HCT116 (cell line): ENCODE data around the gene MBNL2. TPM values are rescaled to one million over a fixed set of nuclear protein-coding genes. Genes with fewer than 3 reads are reported as not detected.

ENCODE experiments used
- ATAC-seq: fragments of 200-7000 bp; cut with Tn5 transposase; 2 replicates; pipeline ENCODE4 v1.9.1; 2020; ENCODE audit warnings: mild to moderate bottlenecking, moderate library complexity
- BruUV-seq: library from RNA; stranded (reverse); fragments of 400-500 nt; replicated peaks from 2 replicates; lab custom pipeline; 2021; lab: Mats Ljungman, UMichigan
- CTCF ChIA-PET: fragments of 300-600 bp; sonication (Branson Sonifier 250); formaldehyde crosslinking; loops from one replicate; lab custom pipeline; 2021; ENCODE audit warnings: antibody characterized with exemption; lab: Charles Lee
- POLR2A ChIA-PET: fragments of 300-600, 350-600 bp; sonication (Branson Sonifier 250); formaldehyde crosslinking; loops from one replicate; lab custom pipeline; 2021; ENCODE audit warnings: antibody characterized with exemption; lab: Charles Lee
- RAD21 ChIA-PET, 2 experiments: fragments of 300-600 bp; sonication (Branson Sonifier 250); formaldehyde crosslinking; loops; one replicate each; lab custom pipeline; 2023; ENCODE audit warnings: low total read pairs in 2 of 2; ENCODE audit not compliant: uncharacterized antibody in 2 of 2, unreplicated experiment in 2 of 2, low non-redundant PET in 1 of 2; lab: Charles Lee
- DNase-seq: peaks from one replicate; pipeline ENCODE4 v3.0.0-alpha.2; 2010; ENCODE audit warnings: low read depth, low spot score
- H2AFZ ChIP-seq: fragments of 200-600 bp; shearing (Covaris generic), sonication (generic); 2 replicates; pipeline ENCODE4 v1.6.1; 2017; ENCODE audit warnings: low read depth, mixed run types, mixed read lengths, antibody characterized with exemption, low read length; ENCODE audit not compliant: poor library complexity, severe bottlenecking
- H3K27ac ChIP-seq: 2 replicates; pipeline ENCODE4 v1.5.1; 2012; ENCODE audit warnings: low read depth, low read length
- H3K27me3 ChIP-seq: fragments of 200-600 bp; sonication (generic); 2 replicates; pipeline ENCODE4 v1.6.1; 2016; ENCODE audit warnings: mixed run types, low read length, mixed read lengths; ENCODE audit not compliant: insufficient read depth
- H3K36me3 ChIP-seq, 2 experiments: fragments of 200-500 bp in 1 of 2; fragments of 200-600 bp in 1 of 2; sonication (Bioruptor generic) in 1 of 2; sonication (generic) in 1 of 2; 2 replicates each; pipeline versions ENCODE4 v1.5.1 to v1.6.1; 2014 to 2016; ENCODE audit warnings: low read length in 2 of 2, inconsistent platforms in 1 of 2, mixed read lengths in 1 of 2, mixed run types in 1 of 2; ENCODE audit not compliant: insufficient read depth in 2 of 2, control insufficient read depth in 1 of 2
- H3K4me1 ChIP-seq, 2 experiments: fragments of 200-600 bp in 1 of 2; sonication (generic) in 1 of 2; 2 replicates each; pipeline versions ENCODE4 v1.5.1 to v1.6.1; 2012 to 2017; ENCODE audit warnings: low read length in 2 of 2, inconsistent platforms in 1 of 2, mild to moderate bottlenecking in 1 of 2, mixed read lengths in 1 of 2, mixed run types in 1 of 2, moderate library complexity in 1 of 2; ENCODE audit not compliant: insufficient read depth in 2 of 2, control insufficient read depth in 1 of 2
- H3K4me2 ChIP-seq: fragments of 200-600 bp; sonication (generic); 2 replicates; pipeline ENCODE4 v1.6.1; 2017; ENCODE audit warnings: mixed run types, low read length, mixed read lengths
- H3K4me3 ChIP-seq, 2 experiments: fragments of 200-600 bp in 1 of 2; sonication (generic) in 1 of 2; replicated peaks in 1 of 2; 2 replicates each; pipeline ENCODE4 v1.5.1; 2011 to 2016; ENCODE audit warnings: low read length in 2 of 2, control low read depth in 1 of 2, low read depth in 1 of 2, mild to moderate bottlenecking in 1 of 2, mixed read lengths in 1 of 2, mixed run types in 1 of 2
- H3K79me2 ChIP-seq: fragments of 200-600 bp; sonication (generic); 2 replicates; pipeline ENCODE4 v1.6.1; 2017; ENCODE audit warnings: mild to moderate bottlenecking, mixed run types, low read length, moderate library complexity, mixed read lengths; ENCODE audit not compliant: insufficient read depth
- H3K9ac ChIP-seq: fragments of 200-600 bp; sonication (generic); 2 replicates; pipeline ENCODE4 v1.6.1; 2016; ENCODE audit warnings: low read length, mixed read lengths
- H3K9me2 ChIP-seq: fragments of 200-600 bp; sonication (generic), shearing (Covaris generic); 2 replicates; pipeline ENCODE4 v1.6.1; 2017; ENCODE audit warnings: mixed run types, mild to moderate bottlenecking, moderate library complexity; ENCODE audit not compliant: insufficient read depth
- H3K9me3 ChIP-seq, 2 experiments: fragments of 200-500 bp in 1 of 2; fragments of 200-600 bp in 1 of 2; sonication (Bioruptor generic) in 1 of 2; sonication (generic) in 1 of 2; 2 replicates each; pipeline ENCODE4 v1.6.1; 2014 to 2017; ENCODE audit warnings: low read length in 2 of 2, mixed read lengths in 2 of 2, inconsistent platforms in 1 of 2, low read depth in 1 of 2, mild to moderate bottlenecking in 1 of 2, mixed run types in 1 of 2, moderate library complexity in 1 of 2; ENCODE audit not compliant: control insufficient read depth in 1 of 2, insufficient read depth in 1 of 2
- H4K20me1 ChIP-seq: fragments of 200-600 bp; sonication (generic), shearing (Covaris generic); 2 replicates; pipeline ENCODE4 v1.6.1; 2017; ENCODE audit warnings: mixed run types, mild to moderate bottlenecking, moderate library complexity; ENCODE audit not compliant: insufficient read depth
- CEBPB ChIP-seq: IDR thresholded peaks from 2 replicates; pipeline ENCODE4 v1.6.1; 2012; ENCODE audit warnings: low read depth
- CTCF ChIP-seq, 3 experiments: fragments of 200-600 bp in 1 of 3; sonication (generic) in 1 of 3; IDR thresholded peaks in 2 of 3; conservative IDR thresholded peaks in 1 of 3; 2 replicates each; pipeline ENCODE4 v1.5.1; 2012 to 2017; ENCODE audit warnings: low read depth in 2 of 3, low read length in 2 of 3, antibody characterized with exemption in 1 of 3, borderline replicate concordance in 1 of 3, control low read depth in 1 of 3, mild to moderate bottlenecking in 1 of 3, mixed read lengths in 1 of 3, mixed run types in 1 of 3, moderate library complexity in 1 of 3; ENCODE audit not compliant: insufficient read depth in 1 of 3
- EGR1 ChIP-seq: IDR thresholded peaks from 2 replicates; pipeline ENCODE4 v1.6.1; 2012; ENCODE audit warnings: low read depth
- ELF1 ChIP-seq: IDR thresholded peaks from 2 replicates; pipeline ENCODE4 v1.6.1; 2012; ENCODE audit warnings: low read depth, borderline replicate concordance
- EZH2 ChIP-seq: fragments of 200-600 bp; sonication (generic); IDR thresholded peaks from 2 replicates; pipeline ENCODE4 v1.6.1; 2017; ENCODE audit warnings: antibody characterized with exemption, mixed run types
- EZH2phosphoT487 ChIP-seq: fragments of 200-600 bp; IDR thresholded peaks from 2 replicates; pipeline ENCODE4 v1.6.1; 2018; ENCODE audit warnings: antibody characterized with exemption, borderline replicate concordance
- FOSL1 ChIP-seq: IDR thresholded peaks from 2 replicates; pipeline ENCODE4 v1.6.1; 2012; ENCODE audit warnings: low read depth
- JUND ChIP-seq: IDR thresholded peaks from 2 replicates; pipeline ENCODE4 v1.6.1; 2012
- MAX ChIP-seq: IDR thresholded peaks from 2 replicates; pipeline ENCODE4 v1.6.1; 2012
- POLR2AphosphoS5 ChIP-seq: IDR thresholded peaks from 2 replicates; pipeline ENCODE4 v1.6.1; 2011; ENCODE audit warnings: mild to moderate bottlenecking, low read depth, low read length, moderate library complexity
- RAD21 ChIP-seq: IDR thresholded peaks from 2 replicates; pipeline ENCODE4 v1.6.1; 2012; ENCODE audit warnings: low read depth, mild to moderate bottlenecking
- REST ChIP-seq: IDR thresholded peaks from 2 replicates; pipeline ENCODE4 v1.6.1; 2012; ENCODE audit warnings: low read depth
- SIN3A ChIP-seq: IDR thresholded peaks from 2 replicates; pipeline ENCODE4 v1.6.1; 2012; ENCODE audit warnings: low read depth
- SP1 ChIP-seq: IDR thresholded peaks from 2 replicates; pipeline ENCODE4 v1.6.1; 2012; ENCODE audit warnings: low read depth
- SRF ChIP-seq: IDR thresholded peaks from 2 replicates; pipeline ENCODE4 v1.6.1; 2012; ENCODE audit warnings: low read depth
- TCF7L2 ChIP-seq: IDR thresholded peaks from 2 replicates; pipeline ENCODE4 v1.7.0; 2011; ENCODE audit warnings: borderline replicate concordance, inconsistent platforms; ENCODE audit not compliant: insufficient read depth, insufficient read length; ENCODE audit errors: extremely low read depth
- YY1 ChIP-seq: IDR thresholded peaks from 2 replicates; pipeline ENCODE4 v1.6.1; 2011; ENCODE audit warnings: low read length, low read depth, moderate library complexity, mild to moderate bottlenecking; ENCODE audit not compliant: insufficient replicate concordance; ENCODE audit errors: extremely low read depth
- ZFX ChIP-seq: fragments of 450-650 bp; IDR thresholded peaks from 2 replicates; pipeline ENCODE4 v1.6.1; 2017
- intact Hi-C: fragments of 100-400 bp; cut with micrococcal nuclease; formaldehyde crosslinking; loops from 2 replicates; pipeline ENCODE4 v1.10.0; 2022
- total RNA-seq: library from RNA; stranded (reverse); gene quantifications from one replicate; pipeline ENCODE4 v1.2.1, GENCODE V29; 2021; ENCODE audit not compliant: unreplicated experiment

The MBNL2 gene
- total RNA-seq, 1 experiment from 2014 or later: 73.9 TPM

DNA sequence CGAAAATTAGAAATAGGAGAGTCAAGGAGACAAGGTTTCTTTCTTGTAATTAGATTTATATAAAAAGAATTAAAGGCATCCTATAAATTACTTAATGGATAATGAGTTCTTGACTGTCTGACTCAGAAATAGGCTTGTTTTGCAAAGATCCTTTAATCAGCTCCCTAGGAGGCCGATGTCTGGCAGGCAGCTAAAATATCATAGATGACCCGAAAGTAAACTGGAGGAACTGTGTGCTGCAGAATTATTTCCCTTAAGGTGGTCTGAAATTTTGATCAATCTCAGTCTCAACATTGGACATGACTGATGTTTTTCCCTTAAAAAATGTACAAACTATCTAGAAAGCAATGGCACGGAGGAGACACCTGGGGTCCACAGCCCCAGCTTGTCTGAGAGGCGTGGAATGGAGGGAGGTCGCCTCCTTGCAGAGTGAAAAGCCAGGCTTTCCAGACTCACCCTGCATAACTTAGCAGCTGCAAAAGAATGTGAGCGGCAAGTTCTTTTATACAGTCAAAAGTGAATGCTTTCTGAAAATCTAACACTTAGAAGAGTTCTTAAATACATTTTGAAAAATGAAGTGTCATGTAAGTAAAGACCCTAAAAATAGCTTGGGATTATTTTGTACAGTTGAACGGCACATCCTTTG, 44.8 kb downstream of the MBNL2 start:
- peaks cover 84 to 93% of the 10 kb centered on the region in 2 experiments for H3K4me1 ChIP-seq
- H3K36me3 ChIP-seq: no peaks in the 10 kb centered on the region; a peak in 1 of 4 replicates
- H3K27ac ChIP-seq: peak overlapping the region; percentile 100
- no peak for TF ChIP-seq EZH2phosphoT487
- TF ChIP-seq SIN3A: no peak
- TF ChIP-seq TCF7L2: no peak
- TF ChIP-seq REST: no peak
- TF ChIP-seq SRF: no peak
- no peak for TF ChIP-seq MAX
- TF ChIP-seq RAD21: no peak
- no peak for TF ChIP-seq CEBPB
- TF ChIP-seq EGR1: no peak
- TF ChIP-seq ELF1: no peak
- no peak for TF ChIP-seq YY1
- TF ChIP-seq EZH2: no peak
- no peak for TF ChIP-seq FOSL1
- no peak for TF ChIP-seq CTCF (IDR thresholded peaks at IDR 0.05 in 2 of 3, conservative IDR thresholded peaks at IDR 0.05 in 1 of 3; ENCODE audit: borderline replicate concordance in 1 of 3, insufficient read depth in 1 of 3, low read depth in 2 of 3, low read length in 2 of 3)
- no peak for TF ChIP-seq POLR2AphosphoS5
- TF ChIP-seq ZFX: no peak
- TF ChIP-seq SP1: no peak
- TF ChIP-seq JUND: no peak
- H3K9ac ChIP-seq: peak overlapping the region; percentile 41
- H4K20me1 ChIP-seq: no peaks in the 10 kb centered on the region
- intact Hi-C loops: no loop called here
- H3K9me3 ChIP-seq: no peaks in the 10 kb centered on the region
- peaks cover 36% of the 10 kb centered on the region for H3K79me2 ChIP-seq
- ATAC-seq (peak; percentile 43), DNase-seq (no peak)
- ChIA-PET POLR2A (interaction anchor here (1.1 to 3.5 kb wide), 4 partner anchors 8 to 125 kb away, joined by 3 to 14 read pairs (median 6); no protein-coding TSS in a partner anchor), RAD21 (no interaction called here), CTCF (interaction anchor here (1.1 to 1.4 kb wide), 2 partner anchors 75 to 157 kb away, joined by 3 read pairs; no protein-coding TSS in a partner anchor)
- BruUV-seq: no TSS peak
- H3K4me3 ChIP-seq: no peak overlapping the region
- no peaks in the 10 kb centered on the region for H3K9me2 ChIP-seq
- H2AFZ ChIP-seq: no peak overlapping the region
- H3K27me3 ChIP-seq: no peaks in the 10 kb centered on the region
- peak overlapping the region; percentile 53 for H3K4me2 ChIP-seq
